Right lobe of liver (tissue), 6 donors: Measurements from ENCODE around the gene IQCN. TPM values are rescaled to one million over a fixed set of nuclear protein-coding genes. Genes with fewer than 3 reads are reported as not detected.
A peak's percentile ranks its signal among the peaks of the same experiment; 100 is the strongest.

ENCODE experiments used
- ATAC-seq, 4 donors: fragments of 200-7000 bp; cut with Tn5 transposase; one replicate each; pipeline ENCODE4 v1.9.1; 2020; ENCODE audit warnings: mild to moderate bottlenecking in 4 of 4, moderate library complexity in 4 of 4
- DNase-seq, 3 donors: peaks; one replicate each; pipeline ENCODE4 v3.0.0-alpha.2; 2020
- H3K27ac ChIP-seq, 3 donors: fragments of 200-600 bp; one replicate each; pipeline ENCODE4 v1.8.0; 2022
- H3K27me3 ChIP-seq, 2 donors: fragments of 200-600 bp; one replicate each; pipeline ENCODE4 v1.8.0; 2022
- H3K36me3 ChIP-seq, 4 donors: fragments of 200-600 bp; sonication (generic) in 1 of 4; one replicate each; pipeline versions ENCODE4 v1.5.1 to v1.8.0; 2017 to 2022; ENCODE audit warnings: control low read depth in 1 of 4
- H3K4me1 ChIP-seq, 4 donors: fragments of 200-600 bp; sonication (generic) in 1 of 4; one replicate each; pipeline versions ENCODE4 v1.5.1 to v1.8.0; 2017 to 2022; ENCODE audit warnings: control low read depth in 1 of 4
- H3K4me3 ChIP-seq, 3 donors: fragments of 200-600 bp; one replicate each; pipeline ENCODE4 v1.8.0; 2022
- H3K9me3 ChIP-seq, 4 donors: fragments of 200-600 bp; sonication (generic) in 1 of 4; one replicate each; pipeline versions ENCODE4 v1.5.1 to v1.8.0; 2017 to 2022; ENCODE audit warnings: control low read depth in 1 of 4
- CTCF ChIP-seq, 4 donors: fragments of 200-600 bp in 3 of 4; fragments of 450-650 bp in 1 of 4; IDR thresholded peaks; one replicate each; pipeline versions ENCODE4 v1.5.1 to v1.8.0; 2016 to 2022; ENCODE audit warnings: antibody characterized with exemption in 4 of 4, mild to moderate bottlenecking in 2 of 4
- POLR2A ChIP-seq: fragments of 450-650 bp; IDR thresholded peaks from one replicate; pipeline ENCODE4 v1.6.1; 2017; ENCODE audit warnings: antibody characterized with exemption, mild to moderate bottlenecking
- WGBS: methylation state at CpG from one replicate; pipeline ENCODE4 v1.1.6; 2018; ENCODE audit warnings: low coverage, low lambda C conversion rate; ENCODE audit not compliant: insufficient coverage; ENCODE audit errors: missing lambda C conversion rate; 5-methylcytosine and 5-hydroxymethylcytosine counted together
- intact Hi-C, 2 donors: fragments of 100-400 bp; cut with DNase I; formaldehyde crosslinking; loops; one replicate each; pipeline versions ENCODE4 v1.11.2 to v1.14.1; 2022
- total RNA-seq, 6 experiments: library from RNA; depleted of rRNA in 2 of 6; stranded (reverse); fragments of >200 nt in 2 of 6; fragmentation: NEBNext Ultra II Directional in 3 of 6; extraction: Animal tissue kit (Norgen Biotek cat#: 25700) in 3 of 6; gene quantifications; one replicate each; pipeline versions ENCODE4 v1.1.0 to v1.2.4, GENCODE V29; 2016 to 2023
- donor health status: DM: no; HTN: yes; CAD: no.
- donor health status: DM: no; HTN: no; CAD: no.
- donor health status: DM: no; HTN: no; CAD: no.
- donor health status: DM: no; HTN: yes; CAD: no.
- donor health status: DM: no; HTN: yes; CAD: no.

Gene IQCN
- total RNA-seq, 6 experiments from 2014 or later: 0.82 to 5.3 (median 2.5) TPM

GRCh38 chr19:18273561-18274218, 562 bp downstream of the IQCN start:
- WGBS: 90% methylated on average over 9 of the region's 13 CpGs
- Histone ChIP-seq H3K27ac (peak overlapping the region in 2 of 3 donors; percentile 82 to 91), H3K4me1 (peaks cover 0 to 48% (median 20%) of the 10 kb centered on the region in 4 donors), H3K36me3 (peaks cover 0 to 4% (median 0%) of the 10 kb centered on the region in 4 donors), H3K4me3 (no peak overlapping the region), H3K27me3 (no peaks in the 10 kb centered on the region), H3K9me3 (no peaks in the 10 kb centered on the region)
- TF ChIP-seq CTCF (IDR thresholded peaks at IDR 0.05) (no peak), POLR2A (no peak)
- ATAC-seq (no peak), DNase-seq (no peak)
- intact Hi-C loops: loop anchor here in 1 of 2 donors (10.0 kb wide), 1 partner anchor 141 kb away; the partner anchor contains the start of gene SSBP4

GRCh38 chr19:18271433-18271841, 2.8 kb downstream of the IQCN start:
- no peaks in the 10 kb centered on the region for H3K27me3 ChIP-seq
- TF ChIP-seq POLR2A: no peak
- no peak for TF ChIP-seq CTCF (IDR thresholded peaks at IDR 0.05)
- H3K9me3 ChIP-seq: no peaks in the 10 kb centered on the region
- intact Hi-C loops: loop anchor here in 1 of 2 donors (10.0 kb wide), 1 partner anchor 143 kb away; the partner anchor contains the start of gene SSBP4
- peaks cover 0 to 27% (median 11%) of the 10 kb centered on the region in 4 donors for H3K4me1 ChIP-seq
- no peak overlapping the region for H3K27ac ChIP-seq
- no peak overlapping the region for H3K4me3 ChIP-seq
- ATAC-seq: no peak
- H3K36me3 ChIP-seq: peaks cover 0 to 10% (median 0%) of the 10 kb centered on the region in 4 donors
- 76% methylated on average over 5 of the region's 6 CpGs for WGBS
- DNase-seq: no peak

- intact Hi-C loops: loop anchor here in 1 of 2 donors (10.0 kb wide), 1 partner anchor 144 kb away; the partner anchor contains the start of gene SSBP4
- no peaks in the 10 kb centered on the region for H3K27me3 ChIP-seq
- no peak overlapping the region for H3K27ac ChIP-seq
- no peak for TF ChIP-seq POLR2A
- peaks cover 0 to 12% (median 0%) of the 10 kb centered on the region in 4 donors for H3K36me3 ChIP-seq
- no peaks in the 10 kb centered on the region for H3K9me3 ChIP-seq
- H3K4me1 ChIP-seq: peaks cover 0 to 17% (median 6%) of the 10 kb centered on the region in 4 donors
- WGBS: 72% methylated on average over 4 of the region's 9 CpGs
- DNase-seq: no peak
- no peak for ATAC-seq
- H3K4me3 ChIP-seq: no peak overlapping the region
Observed at GRCh38 chr19:18270326-18270725, 3.9 kb downstream of the IQCN start.

GRCh38 chr19:18269070-18269723, 5.1 kb downstream of the IQCN start:
- TF ChIP-seq CTCF (IDR thresholded peaks at IDR 0.05): no peak
- no peak for TF ChIP-seq POLR2A
- ATAC-seq: no peak
- intact Hi-C loops: no loop called here
- Histone ChIP-seq H3K36me3 (peaks cover 0 to 12% (median 0%) of the 10 kb centered on the region in 4 donors), H3K27ac (no peak overlapping the region), H3K27me3 (no peaks in the 10 kb centered on the region), H3K9me3 (no peaks in the 10 kb centered on the region), H3K4me1 (peaks cover 0 to 7% (median 0%) of the 10 kb centered on the region in 4 donors), H3K4me3 (no peak overlapping the region)
- WGBS: 69% methylated on average over 2 of the region's 2 CpGs
- DNase-seq: no peak
